ENCODE results near the gene TGM1.

TGM1 gene

GRCh38 chr14:24266344-24267244, 3.6 kb upstream of the TGM1 start:
- no peaks in the 10 kb centered on the region for H3K9me3 ChIP-seq (ENCODE audit: insufficient read depth, low read depth, low read length)
- H3K9ac ChIP-seq (ENCODE audit: low read depth, low read length, poor library complexity, severe bottlenecking), result no peak overlapping the region
- peaks cover 5% of the 10 kb centered on the region; the same call in 1 of the 2 replicates for H3K79me2 ChIP-seq (ENCODE audit: insufficient read depth, low read length)
- no peaks in the 10 kb centered on the region for H3K27me3 ChIP-seq (ENCODE audit: insufficient read depth, low read length, poor library complexity, severe bottlenecking)
- H3K9me2 ChIP-seq (replicated peaks; ENCODE audit: low read depth, low read length), result no peaks in the 10 kb centered on the region
- H3K4me2 ChIP-seq (ENCODE audit: low read depth, low read length, poor library complexity, severe bottlenecking), result no peak overlapping the region
- TF ChIP-seq EZH2phosphoT487 (IDR thresholded peaks at IDR 0.05; ENCODE audit: borderline replicate concordance), result no peak
- TF ChIP-seq CTCF (conservative IDR thresholded peaks at IDR 0.05; ENCODE audit: low read length), result no peak
- H3F3A ChIP-seq (ENCODE audit: low read depth), result no peaks in the 10 kb centered on the region
- no peak overlapping the region for H2AFZ ChIP-seq (ENCODE audit: low read length)
- no peaks in the 10 kb centered on the region for H4K20me1 ChIP-seq (ENCODE audit: insufficient read depth, low read length, poor library complexity, severe bottlenecking)
- H3K36me3 ChIP-seq (ENCODE audit: insufficient read depth, low read length), result no peaks in the 10 kb centered on the region
- no peak overlapping the region for H3K4me3 ChIP-seq (ENCODE audit: low read length, poor library complexity, severe bottlenecking)
- peaks cover 7% of the 10 kb centered on the region for H3K4me1 ChIP-seq (ENCODE audit: insufficient read depth, low read length, poor library complexity, severe bottlenecking)

- no peaks in the 10 kb centered on the region for H3K4me1 ChIP-seq (ENCODE audit: insufficient read depth, low read length, poor library complexity, severe bottlenecking)
- no peaks in the 10 kb centered on the region for H3K79me2 ChIP-seq (ENCODE audit: insufficient read depth, low read length)
- no peaks in the 10 kb centered on the region for H3K9me2 ChIP-seq (replicated peaks; ENCODE audit: low read depth, low read length)
- H3K4me3 ChIP-seq (ENCODE audit: low read length, poor library complexity, severe bottlenecking), result no peak overlapping the region
- no peaks in the 10 kb centered on the region for H3K9me3 ChIP-seq (ENCODE audit: insufficient read depth, low read depth, low read length)
- H3K27me3 ChIP-seq (ENCODE audit: insufficient read depth, low read length, poor library complexity, severe bottlenecking), result no peaks in the 10 kb centered on the region
- no peak overlapping the region for H3K9ac ChIP-seq (ENCODE audit: low read depth, low read length, poor library complexity, severe bottlenecking)
- no peaks in the 10 kb centered on the region for H3F3A ChIP-seq (ENCODE audit: low read depth)
- H2AFZ ChIP-seq (ENCODE audit: low read length), result no peak overlapping the region
- H4K20me1 ChIP-seq (ENCODE audit: insufficient read depth, low read length, poor library complexity, severe bottlenecking), result no peaks in the 10 kb centered on the region
- no peak for TF ChIP-seq EZH2phosphoT487 (IDR thresholded peaks at IDR 0.05; ENCODE audit: borderline replicate concordance)
- no peaks in the 10 kb centered on the region for H3K36me3 ChIP-seq (ENCODE audit: insufficient read depth, low read length)
- no peak overlapping the region for H3K4me2 ChIP-seq (ENCODE audit: low read depth, low read length, poor library complexity, severe bottlenecking)
Measured at GRCh38 chr14:24264298-24264697, 1.3 kb upstream of the TGM1 start.

- Histone ChIP-seq H3F3A (ENCODE audit: low read depth) (no peaks in the 10 kb centered on the region), H3K4me3 (ENCODE audit: low read length, poor library complexity, severe bottlenecking) (no peak overlapping the region), H2AFZ (ENCODE audit: low read length) (no peak overlapping the region), H3K4me2 (ENCODE audit: low read depth, low read length, poor library complexity, severe bottlenecking) (no peak overlapping the region), H3K9ac (ENCODE audit: low read depth, low read length, poor library complexity, severe bottlenecking) (no peak overlapping the region), H3K4me1 (ENCODE audit: insufficient read depth, low read length, poor library complexity, severe bottlenecking) (no peaks in the 10 kb centered on the region), H4K20me1 (ENCODE audit: insufficient read depth, low read length, poor library complexity, severe bottlenecking) (no peaks in the 10 kb centered on the region), H3K36me3 (ENCODE audit: insufficient read depth, low read length) (no peaks in the 10 kb centered on the region), H3K79me2 (ENCODE audit: insufficient read depth, low read length) (no peaks in the 10 kb centered on the region), H3K27me3 (ENCODE audit: insufficient read depth, low read length, poor library complexity, severe bottlenecking) (no peaks in the 10 kb centered on the region), H3K9me3 (ENCODE audit: insufficient read depth, low read depth, low read length) (no peaks in the 10 kb centered on the region), H3K9me2 (replicated peaks; ENCODE audit: low read depth, low read length) (no peaks in the 10 kb centered on the region)
- TF ChIP-seq EZH2phosphoT487 (IDR thresholded peaks at IDR 0.05; ENCODE audit: borderline replicate concordance) (no peak), CTCF (conservative IDR thresholded peaks at IDR 0.05; ENCODE audit: low read length) (no peak)
Measured at GRCh38 chr14:24263848-24264247, 871 bp upstream of the TGM1 start.

Measured in Loucy (cell line).